ENCODE data around the gene RFX6. TPM values are rescaled to one million over a fixed set of nuclear protein-coding genes. Genes with fewer than 3 reads are reported as not detected.

The RFX6 gene
- total RNA-seq, 4 donors from 2014 or later: not detected

DNA sequence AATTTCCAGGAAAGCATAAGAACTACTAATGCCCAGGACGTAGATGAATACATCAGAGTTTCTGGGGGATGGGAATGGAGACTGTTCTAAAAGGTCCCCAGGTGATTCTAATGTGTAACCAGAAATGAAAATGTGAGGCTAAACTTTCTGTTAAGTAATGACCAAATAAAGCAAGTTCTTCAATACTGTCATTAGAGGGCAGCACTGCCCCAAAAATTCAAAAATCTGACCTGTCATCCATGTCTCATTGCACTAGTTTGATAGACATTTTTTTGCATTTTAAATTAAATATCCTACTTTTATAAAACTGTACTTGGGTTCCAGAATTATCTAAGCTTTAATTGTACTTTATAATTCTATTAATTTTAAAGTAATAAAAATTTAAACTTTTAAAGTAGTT lies 94.9 kb downstream of the RFX6 start:
- no peak for TF ChIP-seq CTCF (IDR thresholded peaks at IDR 0.05; ENCODE audit: low read depth)

- TF ChIP-seq CTCF (IDR thresholded peaks at IDR 0.05; ENCODE audit: low read depth): no peak
These were observed 96.9 kb downstream of the RFX6 start for GRCh38 chr6:116973976-116974375.

DNA sequence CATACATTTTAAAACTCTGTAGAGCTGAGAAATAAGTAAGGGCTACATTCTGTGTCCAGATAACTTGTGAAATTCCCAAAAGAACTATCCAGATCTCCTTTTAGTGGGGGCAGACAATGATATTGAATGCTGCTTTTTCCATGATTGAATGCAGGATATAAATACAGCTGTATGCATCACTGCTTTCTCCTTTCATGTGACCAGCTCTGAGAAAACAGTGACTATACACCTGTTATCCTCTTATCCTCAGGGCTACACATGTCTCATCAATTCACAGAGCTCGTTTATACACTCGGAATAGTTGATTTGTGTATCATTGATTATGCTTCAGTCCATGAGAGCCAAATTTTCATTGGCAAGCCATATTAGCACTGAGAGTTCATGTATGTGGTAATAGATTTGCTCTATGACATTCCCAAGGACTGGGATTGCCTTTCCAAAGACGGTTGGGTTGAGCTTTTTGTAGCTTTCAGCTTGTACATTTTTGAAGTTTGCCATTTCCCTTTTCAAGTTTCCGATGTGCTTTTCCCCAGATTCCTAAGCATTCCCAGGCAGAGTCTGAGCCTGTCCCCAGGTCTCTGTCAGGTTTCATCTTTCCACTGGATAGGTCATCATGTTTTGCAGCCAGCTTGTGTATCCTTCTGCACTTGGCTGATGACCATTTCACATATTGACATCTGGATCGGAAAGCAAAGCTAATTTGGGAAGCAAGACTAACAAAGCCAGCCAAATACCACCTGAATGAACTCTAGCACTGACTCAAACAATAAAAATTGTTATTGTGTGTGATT lies 97.7 kb downstream of the RFX6 start:
- no peak for TF ChIP-seq CTCF (IDR thresholded peaks at IDR 0.05; ENCODE audit: low read depth)

DNA sequence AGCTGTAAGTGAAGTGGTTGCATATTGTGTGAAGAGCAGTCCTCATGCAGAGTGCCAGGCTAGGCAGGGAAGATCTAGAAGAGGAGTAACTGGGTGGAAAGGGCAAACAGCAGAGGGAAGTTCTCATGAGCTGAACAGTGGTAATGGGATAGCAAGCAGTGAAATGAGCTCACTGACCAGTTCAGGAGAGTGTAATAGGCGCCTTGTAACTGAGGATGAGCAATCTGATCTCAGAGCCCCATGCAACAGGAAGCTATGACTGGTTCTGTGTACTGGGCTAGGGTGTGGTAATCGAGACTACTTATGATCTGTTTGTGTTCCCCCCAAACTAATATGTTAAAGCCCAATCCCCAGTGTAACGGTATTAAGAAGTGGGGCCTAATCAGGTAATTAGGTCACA lies 98.6 kb downstream of the RFX6 start:
- no peak for TF ChIP-seq CTCF (IDR thresholded peaks at IDR 0.05; ENCODE audit: low read depth)

DNA sequence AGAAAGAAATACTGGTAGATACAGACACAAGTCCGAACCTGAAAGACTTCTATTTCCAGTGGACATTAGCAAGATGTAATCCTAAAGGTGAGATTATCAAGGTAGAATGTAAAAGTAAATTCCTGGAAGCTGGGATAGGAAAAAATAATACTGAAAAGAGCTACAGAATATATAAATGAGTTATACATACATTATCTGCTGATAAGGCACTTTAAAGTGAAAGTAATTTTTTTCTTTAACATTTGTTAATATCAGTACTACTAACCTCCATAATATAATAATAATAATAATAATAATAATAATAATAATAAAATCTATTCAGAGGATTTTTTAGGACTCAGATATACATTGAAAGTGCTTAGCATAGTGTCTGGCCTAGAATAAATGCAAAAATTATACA lies 102.5 kb downstream of the RFX6 start:
- no peak for TF ChIP-seq CTCF (IDR thresholded peaks at IDR 0.05; ENCODE audit: low read depth)

Other genes with a start within 250 kb of the RFX6 start
- gene ZUP1, start 208.5 kb upstream of the RFX6 start, total RNA-seq: 10 to 100 TPM in 1 of 4 donors, 1 to 10 TPM in 3; 8.7 to 10.9 (median 9.6) TPM
- 10 to 100 TPM in 3 of 4 donors, 1 to 10 TPM in 1; 9.0 to 13.2 (median 11.7) TPM for gene KPNA5, start 196.0 kb upstream of the RFX6 start, total RNA-seq
- 10 to 100 TPM in 2 of 4 donors, 1 to 10 TPM in 2; 2.0 to 25.6 (median 12.2) TPM for gene FAM162B, start 111.5 kb upstream of the RFX6 start, total RNA-seq
- gene GPRC6A, start 48.2 kb upstream of the RFX6 start, total RNA-seq: not detected

Measured in subcutaneous adipose tissue (tissue), 4 donors.